Activated CD4-positive, alpha-beta T cell treated with anti-CD3 and anti-CD28 coated beads for 36 hours (primary cell): ENCODE measurements around the gene ASGR2. TPM values are rescaled to one million over a fixed set of nuclear protein-coding genes. Genes with fewer than 3 reads are reported as not detected.

ENCODE experiments used
- ATAC-seq: fragments of 200-7000 bp; cut with Tn5 transposase; one replicate; pipeline ENCODE4 v1.10.0; 2021; ENCODE audit warnings: mild to moderate bottlenecking, moderate library complexity
- CTCF ChIA-PET: fragments of 350-600 bp; sonication (Branson Sonifier 250); formaldehyde crosslinking; loops from one replicate; lab custom pipeline; 2021; ENCODE audit warnings: antibody characterized with exemption; lab: Charles Lee
- POLR2A ChIA-PET: fragments of 350-600 bp; sonication (Branson Sonifier 250); formaldehyde crosslinking; loops from one replicate; lab custom pipeline; 2021; ENCODE audit warnings: antibody characterized with exemption, inconsistent platforms; lab: Charles Lee
- DNase-seq: peaks from one replicate; pipeline ENCODE4 v3.0.0-alpha.2; 2020
- H3K27ac Mint-ChIP-seq: one replicate; pipeline ENCODE4 v1.8.0; 2021; ENCODE audit warnings: mixed read lengths
- H3K27me3 Mint-ChIP-seq: one replicate; pipeline ENCODE4 v1.8.0; 2021; ENCODE audit warnings: mixed read lengths
- H3K36me3 Mint-ChIP-seq: one replicate; pipeline ENCODE4 v1.8.0; 2021; ENCODE audit warnings: low read depth, mixed read lengths
- H3K4me1 Mint-ChIP-seq: one replicate; pipeline ENCODE4 v1.8.0; 2021; ENCODE audit warnings: mixed read lengths
- H3K4me3 Mint-ChIP-seq: one replicate; pipeline ENCODE4 v1.8.0; 2021; ENCODE audit warnings: mild to moderate bottlenecking, moderate library complexity, mixed read lengths
- H3K9me3 Mint-ChIP-seq: one replicate; pipeline ENCODE4 v1.8.0; 2021; ENCODE audit warnings: low read depth, mixed read lengths
- intact Hi-C, 2 experiments: fragments of 100-400 bp; cut with DNase I in 1 of 2; cut with micrococcal nuclease in 1 of 2; formaldehyde crosslinking; loops; one replicate each; pipeline versions ENCODE4 v1.14.2 to v1.15.1; 2022 to 2024; cut with DNase I, micrococcal nuclease
- total RNA-seq, 2 experiments: library from RNA; stranded (reverse); gene quantifications; one replicate each; pipeline ENCODE4 v1.2.3, GENCODE V29; 2021

ASGR2 gene
- total RNA-seq, 2 experiments from 2014 or later = not detected

DNA sequence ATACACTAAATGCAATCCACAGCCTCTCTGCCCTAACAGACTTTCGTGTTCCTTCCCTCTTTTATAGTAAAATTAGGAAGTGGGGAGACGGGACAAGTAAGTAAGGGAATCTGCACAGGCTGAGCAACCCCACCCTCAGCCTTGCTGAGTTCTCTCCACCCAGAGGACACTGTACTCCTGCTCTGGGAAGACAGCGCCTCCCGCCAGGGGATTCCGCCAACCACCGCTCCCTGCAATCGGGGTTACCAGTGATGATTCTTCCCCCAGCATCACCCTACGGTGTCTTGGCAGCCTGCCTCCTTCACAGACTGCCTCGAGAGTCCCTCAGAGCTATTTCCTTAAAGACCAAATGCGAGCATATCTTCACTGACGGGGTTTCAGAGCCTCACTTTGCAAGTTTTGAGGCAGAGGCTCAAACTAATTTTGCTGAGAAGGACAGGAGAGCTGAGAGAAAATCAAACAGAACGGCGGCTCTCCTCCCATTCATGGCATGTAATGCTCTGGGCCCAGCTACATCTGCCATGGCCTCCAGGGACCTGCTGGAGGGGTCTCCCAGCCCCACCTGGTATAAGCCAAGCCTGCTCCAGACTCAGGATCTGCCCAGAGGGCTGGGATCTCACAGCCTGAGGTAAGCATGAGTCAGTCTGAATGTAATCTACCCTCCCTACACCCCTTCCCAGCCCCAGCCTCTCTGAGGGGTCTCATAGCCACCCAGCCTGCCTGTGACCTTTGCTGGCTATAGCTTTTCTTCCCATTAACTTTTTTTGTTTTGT lies 22.7 kb upstream of the ASGR2 start:
- H3K36me3 Mint-ChIP-seq = no peaks in the 10 kb centered on the region
- no peak overlapping the region for H3K27ac Mint-ChIP-seq
- H3K27me3 Mint-ChIP-seq = no peaks in the 10 kb centered on the region
- H3K4me3 Mint-ChIP-seq = no peak overlapping the region
- peaks cover 15% of the 10 kb centered on the region for H3K4me1 Mint-ChIP-seq
- ATAC-seq (no peak), DNase-seq (no peak)
- ChIA-PET CTCF (interaction anchor here (0.7 to 7.8 kb wide), 21 partner anchors 12 to 226 kb away, joined by 3 to 136 read pairs (median 4); partner anchors contain the start of genes SLC16A11 and SLC16A13), POLR2A (no interaction called here)
- intact Hi-C loops = loop anchor here (2.0 to 10.0 kb wide), 3 partner anchors 40 to 227 kb away; partner anchors contain the start of genes ASGR1 (in 1 of the 2) and YBX2 (in 1 of the 2)
- H3K9me3 Mint-ChIP-seq = no peaks in the 10 kb centered on the region

DNA sequence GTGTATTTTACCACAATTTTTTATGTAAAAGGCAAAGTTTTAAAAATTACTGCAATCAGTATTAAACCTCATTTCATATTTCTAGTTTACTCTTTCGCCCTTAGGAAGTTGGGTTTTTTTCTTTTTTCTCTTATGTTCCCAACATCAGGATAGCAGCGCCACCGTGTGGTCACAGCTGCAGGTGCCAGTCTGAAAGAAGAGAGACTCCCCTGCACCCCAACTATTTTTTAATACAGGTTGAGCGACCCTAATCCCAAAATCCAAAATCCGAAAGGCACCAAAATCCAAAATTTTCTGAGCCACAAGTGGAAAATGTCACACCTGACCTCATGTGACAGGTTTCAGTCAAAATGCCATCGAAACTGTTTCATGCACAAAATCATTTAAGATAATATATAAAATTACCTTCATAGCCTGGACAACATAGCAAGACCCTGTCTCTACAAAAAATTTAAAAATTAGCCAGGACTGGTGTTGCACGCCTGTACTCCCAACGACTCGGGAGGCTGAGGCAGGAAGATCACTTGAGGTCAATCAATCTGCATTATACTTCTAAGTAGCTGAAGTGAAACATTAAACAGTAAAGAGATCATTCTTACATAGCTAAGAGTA lies 21.8 kb upstream of the ASGR2 start:
- H3K4me1 Mint-ChIP-seq = peaks cover 21% of the 10 kb centered on the region
- peak; percentile 89 for DNase-seq
- ChIA-PET POLR2A (no interaction called here), CTCF (interaction anchor here (0.9 to 7.8 kb wide), 21 partner anchors 11 to 225 kb away, joined by 3 to 136 read pairs (median 4); partner anchors contain the start of genes SLC16A11 and SLC16A13)
- no peaks in the 10 kb centered on the region for H3K36me3 Mint-ChIP-seq
- H3K4me3 Mint-ChIP-seq = no peak overlapping the region
- ATAC-seq = no peak
- H3K27me3 Mint-ChIP-seq = no peaks in the 10 kb centered on the region
- intact Hi-C loops = loop anchor here (1.0 to 10.0 kb wide), 7 partner anchors 41 to 226 kb away; partner anchors contain the start of genes ASGR1 (in 1 of the 2) and YBX2 (in 1 of the 2)
- H3K9me3 Mint-ChIP-seq = no peaks in the 10 kb centered on the region
- H3K27ac Mint-ChIP-seq = no peak overlapping the region

- Mint-ChIP-seq H3K4me1 (peaks cover 25% of the 10 kb centered on the region), H3K27ac (no peak overlapping the region), H3K27me3 (no peaks in the 10 kb centered on the region), H3K9me3 (no peaks in the 10 kb centered on the region), H3K36me3 (no peaks in the 10 kb centered on the region), H3K4me3 (no peak overlapping the region)
- ChIA-PET CTCF (interaction anchor here (0.6 to 7.8 kb wide), 12 partner anchors 9 to 223 kb away, joined by 3 to 136 read pairs (median 6); partner anchors contain the start of genes ASGR2 and SLC16A11), POLR2A (interaction anchor here (0.6 to 2.9 kb wide), 4 partner anchors 74 to 216 kb away, joined by 3 to 15 read pairs (median 7); partner anchors contain the start of gene SLC16A11)
- intact Hi-C loops = loop anchor here (2.0 to 10.0 kb wide), 2 partner anchors 73 to 161 kb away; partner anchors contain the start of gene YBX2 (in 1 of the 2)
- ATAC-seq (no peak), DNase-seq (no peak)
Observed at GRCh38 chr17:7133916-7134315, 19.3 kb upstream of the ASGR2 start.

DNA sequence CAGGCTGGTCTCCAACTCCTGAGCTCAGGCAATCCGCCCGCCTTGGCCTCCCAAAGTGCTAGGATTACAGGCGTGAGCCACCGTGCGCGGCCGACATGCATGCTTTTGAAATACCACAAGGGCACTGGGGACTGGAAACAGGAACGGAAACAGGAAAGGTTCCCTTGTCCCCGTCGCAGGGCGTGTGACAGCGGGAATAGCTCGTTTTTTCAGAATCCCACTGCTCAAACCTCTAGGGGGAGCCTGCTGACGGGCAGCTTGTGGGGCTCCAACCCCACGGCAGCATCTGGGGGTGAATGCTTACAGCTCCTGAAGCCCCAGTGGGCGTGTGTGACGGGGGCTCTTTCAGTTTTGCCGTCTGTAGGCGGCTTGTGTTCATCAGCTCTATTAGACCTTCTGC lies 18.8 kb upstream of the ASGR2 start:
- intact Hi-C loops = loop anchor here (2.0 to 10.0 kb wide), 2 partner anchors 73 to 161 kb away; partner anchors contain the start of gene YBX2 (in 1 of the 2)
- Mint-ChIP-seq H3K9me3 (no peaks in the 10 kb centered on the region), H3K36me3 (no peaks in the 10 kb centered on the region), H3K27me3 (no peaks in the 10 kb centered on the region), H3K4me3 (peak overlapping the region; percentile 48), H3K27ac (no peak overlapping the region), H3K4me1 (peaks cover 25% of the 10 kb centered on the region)
- ChIA-PET POLR2A (interaction anchor here (0.6 to 2.9 kb wide), 5 partner anchors 73 to 216 kb away, joined by 3 to 15 read pairs (median 4); partner anchors contain the start of gene SLC16A11), CTCF (interaction anchor here (0.6 to 7.8 kb wide), 15 partner anchors 9 to 222 kb away, joined by 3 to 136 read pairs (median 7); partner anchors contain the start of genes ASGR2 and SLC16A11)
- DNase-seq (peak; percentile 61), ATAC-seq (peak; percentile 13)

DNA sequence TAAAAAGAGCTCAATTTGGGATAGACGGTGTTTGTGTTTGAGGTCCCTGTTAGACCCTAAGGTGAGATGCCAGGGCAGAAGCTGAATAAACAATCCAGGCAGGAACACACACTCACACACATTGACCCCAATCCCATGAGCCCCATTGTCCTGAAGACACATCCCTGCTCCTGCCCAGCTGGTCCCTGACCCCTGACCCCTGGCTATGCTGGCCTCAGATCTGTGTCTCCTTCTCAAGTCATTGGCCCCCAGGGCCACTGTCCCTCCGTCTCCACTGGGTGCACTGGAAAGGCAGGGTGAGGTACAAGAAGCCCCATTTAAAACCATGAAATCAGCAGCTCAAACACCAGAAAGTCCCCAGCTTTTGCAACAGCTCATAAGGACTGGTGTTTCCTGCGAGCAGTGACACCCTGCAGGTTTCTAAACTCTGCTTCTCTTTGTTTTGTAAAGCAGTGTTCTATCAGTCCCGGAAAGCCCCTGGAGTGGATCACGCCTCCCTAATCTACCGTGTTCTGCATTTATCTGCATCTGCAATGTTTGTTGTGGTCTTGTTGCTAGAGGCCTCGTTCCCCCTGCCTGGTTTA lies 18.0 kb upstream of the ASGR2 start:
- ATAC-seq = peak; percentile 98
- Mint-ChIP-seq H3K27ac (peak overlapping the region; percentile 91), H3K9me3 (no peaks in the 10 kb centered on the region), H3K27me3 (no peaks in the 10 kb centered on the region), H3K36me3 (no peaks in the 10 kb centered on the region), H3K4me1 (peaks cover 25% of the 10 kb centered on the region), H3K4me3 (peak overlapping the region; percentile 9)
- POLR2A ChIA-PET = interaction anchor here (0.6 to 2.9 kb wide), 6 partner anchors 68 to 1755 kb away, joined by 3 to 15 read pairs (median 4); partner anchors contain the start of gene SLC16A11
- peak; percentile 79 for DNase-seq
- intact Hi-C loops = loop anchor here (2.0 to 10.0 kb wide), 2 partner anchors 72 to 162 kb away; partner anchors contain the start of gene YBX2 (in 1 of the 2)
- CTCF ChIA-PET = interaction anchor here (0.6 to 7.8 kb wide), 14 partner anchors 10 to 289 kb away, joined by 3 to 136 read pairs (median 6); partner anchors contain the start of gene SLC16A11

DNA sequence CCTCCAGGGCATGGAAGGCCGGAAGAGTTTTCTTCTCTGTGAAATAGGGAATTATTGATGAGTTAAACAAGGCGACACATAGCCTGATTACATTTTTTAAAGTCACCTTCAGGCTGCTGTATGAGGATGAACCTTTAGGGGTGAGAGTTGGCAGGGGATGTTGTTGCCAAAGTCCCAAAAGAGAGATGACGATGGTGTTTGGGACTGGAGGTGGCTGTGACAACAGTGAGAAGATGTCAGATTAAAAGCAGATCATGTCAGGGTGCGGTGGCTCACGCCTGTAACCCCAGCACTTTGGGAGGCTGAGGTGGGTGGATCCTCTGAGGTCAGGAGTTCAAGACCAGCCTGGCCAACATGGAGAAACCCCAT lies 16.8 kb upstream of the ASGR2 start:
- intact Hi-C loops = loop anchor here in 1 of 2 experiments (10.0 kb wide), 1 partner anchor 163 kb away; the partner anchor contains the start of gene YBX2
- Mint-ChIP-seq H3K27ac (peak overlapping the region; percentile 29), H3K36me3 (no peaks in the 10 kb centered on the region), H3K4me3 (no peak overlapping the region), H3K27me3 (no peaks in the 10 kb centered on the region), H3K4me1 (peaks cover 25% of the 10 kb centered on the region), H3K9me3 (no peaks in the 10 kb centered on the region)
- POLR2A ChIA-PET = interaction anchor here (0.6 to 2.9 kb wide), 3 partner anchors 86 to 612 kb away, joined by 3 to 15 read pairs (median 10); partner anchors contain the start of gene SLC16A11
- CTCF ChIA-PET = interaction anchor here (3.0 to 7.8 kb wide), 2 partner anchors 79 to 86 kb away, joined by 38 to 136 read pairs; partner anchors contain the start of gene SLC16A11
- ATAC-seq (no peak), DNase-seq (no peak)

DNA sequence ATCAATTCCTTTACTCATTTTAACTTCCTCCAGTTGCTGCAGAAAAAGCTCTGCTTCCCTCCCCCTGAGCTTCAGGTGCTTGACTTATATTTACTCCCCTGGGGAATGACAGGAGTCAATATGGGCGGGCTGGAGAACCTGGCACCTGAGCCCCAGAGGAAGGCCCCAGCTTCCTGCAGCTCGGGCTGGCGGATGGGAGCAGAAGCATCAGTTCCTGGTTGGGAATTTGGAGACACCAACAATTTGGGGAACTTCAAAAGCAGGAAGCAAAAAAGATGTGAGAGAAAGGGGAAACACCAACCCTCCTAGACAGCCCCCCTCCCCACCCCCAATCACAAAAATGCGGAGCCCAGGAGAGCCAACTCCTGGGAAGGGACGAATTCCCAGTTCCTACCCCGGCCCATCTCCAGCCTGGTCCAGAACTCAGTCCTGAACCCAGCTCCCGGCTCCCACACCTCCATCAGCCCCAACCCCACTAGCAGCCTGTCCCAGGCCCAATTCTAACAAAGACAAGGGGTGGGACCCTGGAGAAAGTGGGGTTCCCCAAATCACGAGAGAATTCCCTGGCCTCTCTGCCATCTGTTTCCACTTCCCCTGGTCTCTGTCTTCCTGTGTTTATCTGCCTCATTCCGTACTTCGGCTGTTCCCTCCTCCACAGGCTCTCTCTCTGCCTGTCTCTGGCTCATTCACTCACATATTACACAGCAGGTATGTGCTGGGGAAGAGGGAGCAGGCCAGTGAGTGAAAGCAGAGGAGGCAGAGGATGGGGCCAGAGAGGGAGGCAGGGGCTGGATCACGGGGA lies 16.2 kb upstream of the ASGR2 start:
- CTCF ChIA-PET = interaction anchor here (1.0 to 7.8 kb wide), 3 partner anchors 78 to 217 kb away, joined by 3 to 136 read pairs (median 3); partner anchors contain the start of gene SLC16A11

DNA sequence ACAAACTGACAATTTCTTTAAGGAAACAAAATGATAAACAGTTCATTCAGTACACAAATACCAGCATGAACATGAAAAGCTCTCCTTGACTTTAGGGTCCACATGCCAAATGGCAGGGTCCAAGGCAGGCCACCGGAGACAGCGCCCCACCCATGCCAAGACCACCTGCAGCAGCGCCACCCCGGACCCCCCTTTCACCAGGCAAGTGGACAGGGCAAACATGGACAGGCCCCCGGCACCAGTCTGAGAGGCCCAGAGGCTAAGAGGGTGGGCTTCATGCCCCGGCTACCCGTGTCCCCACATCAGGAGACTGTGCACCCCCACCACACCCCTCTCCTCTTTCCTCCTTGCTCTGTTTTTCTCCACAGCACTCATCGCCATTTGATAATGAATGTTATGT lies 14.7 kb upstream of the ASGR2 start:
- H3K27me3 Mint-ChIP-seq = no peaks in the 10 kb centered on the region
- H3K36me3 Mint-ChIP-seq = no peaks in the 10 kb centered on the region
- H3K4me3 Mint-ChIP-seq = no peak overlapping the region
- DNase-seq (no peak), ATAC-seq (no peak)
- ChIA-PET POLR2A (no interaction called here), CTCF (interaction anchor here (1.5 to 1.7 kb wide), 3 partner anchors 78 to 218 kb away, joined by 3 to 7 read pairs (median 4); no protein-coding TSS in a partner anchor)
- H3K27ac Mint-ChIP-seq = no peak overlapping the region
- H3K9me3 Mint-ChIP-seq = no peaks in the 10 kb centered on the region
- intact Hi-C loops = no loop called here
- H3K4me1 Mint-ChIP-seq = peaks cover 22% of the 10 kb centered on the region

More for the DNA sequence above, 16.2 kb upstream of the ASGR2 start:
- Mint-ChIP-seq H3K4me1 (peaks cover 22% of the 10 kb centered on the region), H3K4me3 (no peak overlapping the region), H3K9me3 (no peaks in the 10 kb centered on the region), H3K27me3 (no peaks in the 10 kb centered on the region), H3K27ac (peak overlapping the region; percentile 29), H3K36me3 (no peaks in the 10 kb centered on the region)
- no peak for DNase-seq
- POLR2A ChIA-PET = interaction anchor here (0.6 to 2.9 kb wide), 2 partner anchors 86 to 805 kb away, joined by 4 to 15 read pairs; partner anchors contain the start of gene SLC16A11
- intact Hi-C loops = loop anchor here in 1 of 2 experiments (10.0 kb wide), 1 partner anchor 164 kb away; the partner anchor contains the start of gene YBX2
- no peak for ATAC-seq

GRCh38 chr17:7128160-7128559 lies 13.5 kb upstream of the ASGR2 start:
- intact Hi-C loops = no loop called here
- CTCF ChIA-PET = interaction anchor here (1.0 to 1.7 kb wide), 3 partner anchors 77 to 107 kb away, joined by 3 to 7 read pairs (median 3); no protein-coding TSS in a partner anchor
- POLR2A ChIA-PET = no interaction called here
- DNase-seq = no peak
- no peak for ATAC-seq
- Mint-ChIP-seq H3K9me3 (no peaks in the 10 kb centered on the region), H3K4me3 (no peak overlapping the region), H3K27me3 (no peaks in the 10 kb centered on the region), H3K27ac (no peak overlapping the region), H3K36me3 (no peaks in the 10 kb centered on the region), H3K4me1 (peaks cover 17% of the 10 kb centered on the region)
